ENCODE data around the gene CORO2B. TPM values are rescaled to one million over a fixed set of nuclear protein-coding genes. Genes with fewer than 3 reads are reported as not detected.

Gene CORO2B
- total RNA-seq, 1 donor from 2014 or later = 11.0 TPM

- H3K4me3 ChIP-seq = no peak overlapping the region
- H3K36me3 ChIP-seq = no peaks in the 10 kb centered on the region
- intact Hi-C loops (cut with DNase I) = no loop called here
- H3K9me3 ChIP-seq = no peaks in the 10 kb centered on the region
- H3K27me3 ChIP-seq = no peaks in the 10 kb centered on the region
- DNase-seq (ENCODE audit: low spot score in 2 of 2) = no peak
- no peaks in the 10 kb centered on the region for H3K4me1 ChIP-seq
- no peak overlapping the region for H3K27ac ChIP-seq
- no peak for TF ChIP-seq CTCF (IDR thresholded peaks at IDR 0.05)
These were observed 77.6 kb downstream of the CORO2B start for GRCh38 chr15:68656438-68656739.

- H3K27ac ChIP-seq = no peak overlapping the region
- no peaks in the 10 kb centered on the region for H3K27me3 ChIP-seq
- TF ChIP-seq CTCF (IDR thresholded peaks at IDR 0.05) = no peak
- H3K9me3 ChIP-seq = no peaks in the 10 kb centered on the region
- peak in 1 of 2 donors; percentile 38 for DNase-seq (ENCODE audit: low spot score in 2 of 2)
- H3K36me3 ChIP-seq = no peaks in the 10 kb centered on the region
- no peaks in the 10 kb centered on the region for H3K4me1 ChIP-seq
- intact Hi-C loops (cut with DNase I) = no loop called here
- no peak overlapping the region for H3K4me3 ChIP-seq
These were observed 79.4 kb downstream of the CORO2B start for GRCh38 chr15:68658151-68658550.

- no peaks in the 10 kb centered on the region for H3K9me3 ChIP-seq
- no peaks in the 10 kb centered on the region for H3K27me3 ChIP-seq
- TF ChIP-seq CTCF (IDR thresholded peaks at IDR 0.05) = no peak
- no peak overlapping the region for H3K4me3 ChIP-seq
- no peak overlapping the region for H3K27ac ChIP-seq
- no peaks in the 10 kb centered on the region for H3K36me3 ChIP-seq
- peak in 1 of 2 donors; percentile 19 for DNase-seq (ENCODE audit: low spot score in 2 of 2)
- no peaks in the 10 kb centered on the region for H3K4me1 ChIP-seq
- intact Hi-C loops (cut with DNase I) = no loop called here
These were observed 80.0 kb downstream of the CORO2B start for GRCh38 chr15:68658641-68659358.

- no peak for TF ChIP-seq CTCF (IDR thresholded peaks at IDR 0.05)
- H3K9me3 ChIP-seq = no peaks in the 10 kb centered on the region
- no peak overlapping the region for H3K4me3 ChIP-seq
- DNase-seq (ENCODE audit: low spot score in 2 of 2) = no peak
- no peaks in the 10 kb centered on the region for H3K27me3 ChIP-seq
- no peaks in the 10 kb centered on the region for H3K4me1 ChIP-seq
- intact Hi-C loops (cut with DNase I) = no loop called here
- no peaks in the 10 kb centered on the region for H3K36me3 ChIP-seq
- H3K27ac ChIP-seq = no peak overlapping the region
These were observed 84.7 kb downstream of the CORO2B start for GRCh38 chr15:68663526-68663925.

- TF ChIP-seq CTCF (IDR thresholded peaks at IDR 0.05) = no peak
- no peaks in the 10 kb centered on the region for H3K27me3 ChIP-seq
- no peak overlapping the region for H3K27ac ChIP-seq
- H3K36me3 ChIP-seq = no peaks in the 10 kb centered on the region
- no peaks in the 10 kb centered on the region for H3K9me3 ChIP-seq
- no peak overlapping the region for H3K4me3 ChIP-seq
- intact Hi-C loops (cut with DNase I) = no loop called here
- no peaks in the 10 kb centered on the region for H3K4me1 ChIP-seq
- peak in 1 of 2 donors; percentile 44 for DNase-seq (ENCODE audit: low spot score in 2 of 2)
These were observed 87.5 kb downstream of the CORO2B start for GRCh38 chr15:68666120-68666811.

Measured in ascending aorta (tissue), 2 donors.